ENCODE measurements around the gene CHST3.

CHST3 gene

DNA sequence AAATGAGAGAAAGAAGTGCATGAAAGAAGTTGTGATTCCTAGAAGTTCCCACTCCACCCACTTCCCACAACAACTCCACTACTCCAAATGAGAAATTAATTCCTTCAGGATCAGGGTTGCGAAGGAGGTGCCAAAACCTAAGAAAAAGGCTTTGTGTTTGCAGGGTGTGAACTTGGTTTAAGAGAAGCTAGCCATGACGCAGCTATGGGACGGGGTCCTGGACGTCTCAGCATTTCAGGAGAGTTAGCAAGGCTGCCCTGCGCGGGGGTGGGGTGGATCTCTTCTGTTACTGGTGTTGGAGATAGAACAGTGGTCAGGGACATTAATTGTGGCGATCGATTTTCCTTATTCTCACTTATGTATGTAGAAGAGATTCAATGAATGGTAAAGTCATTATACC is 61.2 kb downstream of the CHST3 start:
- no peak overlapping the region for H3K27ac ChIP-seq
- no peak for DNase-seq
- H3K9me3 ChIP-seq (ENCODE audit: severe bottlenecking), result no peaks in the 10 kb centered on the region
- H3K4me3 ChIP-seq (ENCODE audit: low read depth, low read length), result no peak overlapping the region
- TF ChIP-seq, protein P1, sequence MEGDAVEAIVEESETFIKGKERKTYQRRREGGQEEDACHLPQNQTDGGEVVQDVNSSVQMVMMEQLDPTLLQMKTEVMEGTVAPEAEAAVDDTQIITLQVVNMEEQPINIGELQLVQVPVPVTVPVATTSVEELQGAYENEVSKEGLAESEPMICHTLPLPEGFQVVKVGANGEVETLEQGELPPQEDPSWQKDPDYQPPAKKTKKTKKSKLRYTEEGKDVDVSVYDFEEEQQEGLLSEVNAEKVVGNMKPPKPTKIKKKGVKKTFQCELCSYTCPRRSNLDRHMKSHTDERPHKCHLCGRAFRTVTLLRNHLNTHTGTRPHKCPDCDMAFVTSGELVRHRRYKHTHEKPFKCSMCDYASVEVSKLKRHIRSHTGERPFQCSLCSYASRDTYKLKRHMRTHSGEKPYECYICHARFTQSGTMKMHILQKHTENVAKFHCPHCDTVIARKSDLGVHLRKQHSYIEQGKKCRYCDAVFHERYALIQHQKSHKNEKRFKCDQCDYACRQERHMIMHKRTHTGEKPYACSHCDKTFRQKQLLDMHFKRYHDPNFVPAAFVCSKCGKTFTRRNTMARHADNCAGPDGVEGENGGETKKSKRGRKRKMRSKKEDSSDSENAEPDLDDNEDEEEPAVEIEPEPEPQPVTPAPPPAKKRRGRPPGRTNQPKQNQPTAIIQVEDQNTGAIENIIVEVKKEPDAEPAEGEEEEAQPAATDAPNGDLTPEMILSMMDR (IDR thresholded peaks at IDR 0.05; ENCODE audit: low read depth, low read length), result no peak
- H3K36me3 ChIP-seq, result no peaks in the 10 kb centered on the region
- H3K27me3 ChIP-seq (ENCODE audit: insufficient read depth, low read depth, severe bottlenecking), result no peaks in the 10 kb centered on the region

DNA sequence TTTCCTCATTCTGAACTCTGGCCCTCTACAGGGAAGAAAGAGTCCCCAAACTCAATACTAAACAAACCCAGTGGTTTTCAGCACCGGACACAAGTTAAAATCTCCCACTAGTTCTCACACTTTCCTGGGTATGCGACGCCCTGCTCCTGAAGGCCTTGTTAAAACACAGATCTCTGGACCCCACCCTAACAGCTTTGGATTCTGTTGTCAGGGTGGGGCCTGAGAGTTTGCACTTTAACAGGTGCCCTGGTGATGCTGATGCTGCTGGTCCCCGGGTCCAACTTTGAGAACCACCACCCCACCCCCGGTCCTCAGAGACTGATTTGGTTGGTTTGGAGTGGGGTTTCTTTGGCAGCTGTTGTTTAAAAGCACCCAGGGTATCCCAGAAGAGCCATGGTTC is 61.6 kb downstream of the CHST3 start:
- no peak overlapping the region for H3K27ac ChIP-seq
- H3K36me3 ChIP-seq, result no peaks in the 10 kb centered on the region
- H3K27me3 ChIP-seq (ENCODE audit: insufficient read depth, low read depth, severe bottlenecking), result no peaks in the 10 kb centered on the region
- no peak overlapping the region for H3K4me3 ChIP-seq (ENCODE audit: low read depth, low read length)
- TF ChIP-seq, protein P1 (IDR thresholded peaks at IDR 0.05; ENCODE audit: low read depth, low read length), result no peak
- no peaks in the 10 kb centered on the region for H3K9me3 ChIP-seq (ENCODE audit: severe bottlenecking)
- DNase-seq, result no peak

DNA sequence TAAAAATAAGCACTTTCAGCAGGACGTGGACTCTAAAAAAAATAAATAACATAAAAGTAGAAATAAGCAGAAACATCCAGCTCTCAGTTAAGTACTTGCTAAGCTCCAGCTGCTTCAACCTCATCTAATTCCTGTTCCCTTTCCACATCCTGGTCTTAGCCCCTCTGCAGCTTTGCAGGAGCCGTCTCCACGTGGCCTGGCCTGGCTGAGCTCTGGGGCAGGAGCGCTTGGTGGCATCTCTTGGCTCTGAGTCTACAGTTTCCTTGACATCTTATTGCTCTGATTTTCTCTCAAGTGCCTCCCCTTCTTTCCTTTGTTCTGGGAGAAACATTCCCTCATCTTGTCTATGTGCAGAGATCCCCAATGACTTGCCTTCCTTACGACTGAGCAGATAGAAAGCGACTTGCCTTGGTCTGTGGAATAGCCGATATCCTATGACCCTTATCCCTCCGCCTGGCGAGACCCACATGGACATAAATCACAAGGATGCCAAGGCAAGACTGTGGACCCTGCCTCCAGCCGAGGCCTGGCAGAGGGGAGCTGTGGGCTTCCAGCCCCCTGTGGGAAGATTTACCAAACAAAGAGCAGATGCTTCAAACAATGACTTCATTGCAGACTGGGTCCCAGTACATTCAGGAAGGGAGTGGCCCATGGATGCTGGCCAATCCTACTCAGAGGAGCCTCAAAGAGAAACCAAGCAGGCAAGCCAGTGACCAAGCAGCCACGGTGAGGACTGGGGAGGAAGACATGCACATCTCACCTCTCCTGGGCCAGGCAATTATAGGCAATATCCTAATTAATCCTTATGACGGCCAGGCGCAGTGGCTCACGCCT is 62.3 kb downstream of the CHST3 start:
- Histone ChIP-seq H3K27ac (no peak overlapping the region), H3K4me3 (ENCODE audit: low read depth, low read length) (no peak overlapping the region), H3K27me3 (ENCODE audit: insufficient read depth, low read depth, severe bottlenecking) (no peaks in the 10 kb centered on the region), H3K9me3 (ENCODE audit: severe bottlenecking) (no peaks in the 10 kb centered on the region), H3K36me3 (no peaks in the 10 kb centered on the region)
- TF ChIP-seq, protein P1 (IDR thresholded peaks at IDR 0.05; ENCODE audit: low read depth, low read length), result no peak
- DNase-seq, result peak; percentile 42

GRCh38 chr10:72027498-72027897 is 63.3 kb downstream of the CHST3 start:
- Histone ChIP-seq H3K4me3 (ENCODE audit: low read depth, low read length) (no peak overlapping the region), H3K27me3 (ENCODE audit: insufficient read depth, low read depth, severe bottlenecking) (no peaks in the 10 kb centered on the region), H3K27ac (no peak overlapping the region), H3K9me3 (ENCODE audit: severe bottlenecking) (no peaks in the 10 kb centered on the region), H3K36me3 (no peaks in the 10 kb centered on the region)
- TF ChIP-seq, protein P1 (IDR thresholded peaks at IDR 0.05; ENCODE audit: low read depth, low read length), result no peak
- no peak for DNase-seq

DNA sequence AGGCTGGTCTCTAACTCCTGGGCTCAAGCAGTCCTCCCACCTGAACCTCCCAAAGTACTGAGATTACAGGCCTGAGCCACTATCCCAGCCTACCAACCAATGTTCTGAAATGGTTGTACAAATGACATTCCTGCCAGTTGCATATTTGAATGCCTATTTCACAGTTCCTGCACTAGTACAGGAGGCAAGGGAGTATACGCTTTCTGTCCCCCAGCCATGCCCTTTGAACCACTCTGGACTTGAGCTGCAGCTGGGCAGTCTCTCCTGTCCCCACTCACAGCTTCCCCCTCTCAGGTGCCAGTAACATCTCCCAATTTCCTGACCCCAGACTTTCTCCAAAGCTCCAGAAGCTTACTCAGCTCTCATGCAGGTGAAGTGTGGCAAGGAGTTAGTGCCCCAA is 65.2 kb downstream of the CHST3 start:
- DNase-seq, result no peak
- Histone ChIP-seq H3K9me3 (ENCODE audit: severe bottlenecking) (no peaks in the 10 kb centered on the region), H3K27me3 (ENCODE audit: insufficient read depth, low read depth, severe bottlenecking) (no peaks in the 10 kb centered on the region), H3K27ac (no peak overlapping the region), H3K4me3 (ENCODE audit: low read depth, low read length) (no peak overlapping the region), H3K36me3 (no peaks in the 10 kb centered on the region)
- TF ChIP-seq, protein P1 (IDR thresholded peaks at IDR 0.05; ENCODE audit: low read depth, low read length), result no peak

All from WERI-Rb-1 (cell line).